Duodenal mucosa (tissue), 2 donors: ENCODE data around the gene DNAH2.

Experiments used
- H3K27ac ChIP-seq: one replicate; pipeline ENCODE4 v1.7.0; 2013; ENCODE audit warnings: low read depth, low read length
- H3K27me3 ChIP-seq, 2 donors: one replicate each; pipeline ENCODE4 v1.7.0; 2013; ENCODE audit warnings: low read length in 2 of 2, control low read depth in 1 of 2; ENCODE audit not compliant: insufficient read depth in 2 of 2, control insufficient read depth in 1 of 2
- H3K36me3 ChIP-seq, 2 donors: one replicate each; pipeline ENCODE4 v1.7.0; 2013; ENCODE audit warnings: low read length in 2 of 2, control low read depth in 1 of 2; ENCODE audit not compliant: insufficient read depth in 2 of 2, control insufficient read depth in 1 of 2
- H3K4me1 ChIP-seq, 2 donors: one replicate each; pipeline ENCODE4 v1.7.0; 2013; ENCODE audit warnings: low read length in 2 of 2, control low read depth in 1 of 2; ENCODE audit not compliant: insufficient read depth in 2 of 2, control insufficient read depth in 1 of 2
- H3K4me3 ChIP-seq, 2 donors: one replicate each; pipeline ENCODE4 v1.7.0; 2013; ENCODE audit warnings: low read length in 2 of 2, low read depth in 1 of 2
- H3K9ac ChIP-seq, 2 donors: one replicate each; pipeline ENCODE4 v1.7.0; 2013; ENCODE audit warnings: low read length in 2 of 2, low read depth in 1 of 2
- H3K9me3 ChIP-seq, 2 donors: one replicate each; pipeline ENCODE4 v1.7.0; 2013; ENCODE audit warnings: low read length in 2 of 2, control low read depth in 1 of 2; ENCODE audit not compliant: control insufficient read depth in 1 of 2

Gene DNAH2

DNA sequence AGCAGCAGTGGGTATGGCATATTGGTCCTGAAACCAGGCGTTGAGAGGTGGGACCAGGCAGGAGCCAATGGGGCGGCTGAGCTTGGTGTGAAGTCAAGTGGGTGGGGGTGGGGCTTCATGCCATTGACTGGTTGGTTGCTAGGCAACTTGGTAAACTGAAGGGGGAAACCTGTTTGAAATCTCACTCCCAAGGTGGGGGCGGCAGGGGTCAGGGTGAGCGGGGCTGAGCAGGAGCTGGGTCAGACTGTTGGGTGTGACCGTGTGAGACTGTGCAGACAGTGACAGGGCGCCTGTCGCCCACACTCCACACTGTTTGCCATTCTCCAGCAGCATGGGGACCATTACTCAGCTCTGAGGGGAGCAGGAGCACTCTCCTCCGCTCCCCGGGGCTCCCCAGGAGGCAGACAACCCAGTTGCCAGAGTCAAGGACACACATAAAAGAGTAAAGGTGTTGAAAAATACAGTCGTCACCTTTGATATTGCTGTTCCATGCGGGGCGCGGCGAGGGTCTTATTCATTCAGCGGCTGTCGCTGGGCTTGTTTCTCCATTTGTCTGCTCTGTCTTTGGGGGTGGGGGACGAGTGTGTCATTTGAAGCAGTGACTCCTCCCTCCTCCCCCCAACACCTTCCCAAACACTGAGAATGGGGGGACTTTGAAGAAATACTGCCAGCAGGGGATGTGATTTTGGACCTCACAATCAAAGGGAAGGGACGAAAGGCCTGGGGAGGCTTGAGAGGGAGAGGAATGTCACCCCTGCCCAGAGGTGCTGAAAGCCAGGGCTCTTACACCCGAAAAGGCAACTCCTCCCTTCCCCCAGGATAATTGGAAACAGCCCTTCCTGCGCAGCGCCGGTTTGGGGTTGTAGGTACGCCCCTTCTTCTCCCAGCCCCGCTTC lies 13.7 kb upstream of the DNAH2 start:
- Histone ChIP-seq H3K4me1 (peaks cover 6% of the 10 kb centered on the region in 2 donors), H3K9ac (no peak overlapping the region), H3K27me3 (peaks cover 30 to 39% of the 10 kb centered on the region in 2 donors), H3K27ac (no peak overlapping the region), H3K4me3 (no peak overlapping the region), H3K9me3 (no peaks in the 10 kb centered on the region), H3K36me3 (peaks cover 3 to 15% of the 10 kb centered on the region in 2 donors)

DNA sequence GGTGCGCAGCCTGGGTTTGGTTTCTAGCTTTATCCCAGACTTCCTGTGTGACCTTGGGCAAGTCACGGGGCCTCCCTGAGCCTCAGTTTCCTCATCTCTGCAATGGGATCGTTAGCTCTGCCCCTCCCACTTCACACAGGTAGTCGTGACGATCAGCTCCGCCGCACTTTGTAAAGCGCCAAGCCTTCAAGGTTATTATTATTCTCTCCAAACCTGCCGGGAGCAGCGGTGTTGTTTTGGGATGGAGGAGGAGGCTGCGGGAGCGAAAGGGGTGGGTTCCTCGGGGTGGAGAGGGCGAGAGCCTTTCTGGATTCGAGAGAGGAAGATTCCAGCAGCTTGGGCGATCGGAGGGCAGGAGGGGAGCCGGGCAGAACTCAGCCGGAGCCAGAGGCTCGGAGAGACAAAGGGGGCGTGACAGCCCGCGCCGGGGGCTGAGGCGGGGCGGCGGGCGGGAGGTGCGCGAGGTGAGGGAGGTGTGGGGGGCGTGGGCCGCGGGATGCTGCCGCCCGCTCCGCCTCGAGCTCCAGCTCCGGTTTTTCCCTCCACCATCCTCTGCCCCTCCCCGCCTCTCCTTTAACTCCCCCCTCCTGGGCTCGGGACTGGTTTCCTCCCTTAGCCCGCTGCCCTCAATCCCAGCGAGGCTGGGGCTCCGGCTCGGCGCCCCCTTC lies 12.8 kb upstream of the DNAH2 start, which contains the start of gene EFNB3:
EFNB3 (plus strand) TSS at position 602 of the 668 bp plus-strand sequence. CDS start 397 bp downstream, outside the sequence.
- H3K4me3 ChIP-seq: peak within 1 kb of the TSS; percentile 22 to 36
- H3K36me3 ChIP-seq: peaks cover 3 to 15% of the 10 kb centered on the region in 2 donors
- peaks cover 30 to 39% of the 10 kb centered on the region in 2 donors for H3K27me3 ChIP-seq
- no peaks in the 10 kb centered on the region for H3K9me3 ChIP-seq
- peaks cover 6% of the 10 kb centered on the region in 2 donors for H3K4me1 ChIP-seq
- no peak within 1 kb of the TSS for H3K27ac ChIP-seq
- no peak within 1 kb of the TSS for H3K9ac ChIP-seq

DNA sequence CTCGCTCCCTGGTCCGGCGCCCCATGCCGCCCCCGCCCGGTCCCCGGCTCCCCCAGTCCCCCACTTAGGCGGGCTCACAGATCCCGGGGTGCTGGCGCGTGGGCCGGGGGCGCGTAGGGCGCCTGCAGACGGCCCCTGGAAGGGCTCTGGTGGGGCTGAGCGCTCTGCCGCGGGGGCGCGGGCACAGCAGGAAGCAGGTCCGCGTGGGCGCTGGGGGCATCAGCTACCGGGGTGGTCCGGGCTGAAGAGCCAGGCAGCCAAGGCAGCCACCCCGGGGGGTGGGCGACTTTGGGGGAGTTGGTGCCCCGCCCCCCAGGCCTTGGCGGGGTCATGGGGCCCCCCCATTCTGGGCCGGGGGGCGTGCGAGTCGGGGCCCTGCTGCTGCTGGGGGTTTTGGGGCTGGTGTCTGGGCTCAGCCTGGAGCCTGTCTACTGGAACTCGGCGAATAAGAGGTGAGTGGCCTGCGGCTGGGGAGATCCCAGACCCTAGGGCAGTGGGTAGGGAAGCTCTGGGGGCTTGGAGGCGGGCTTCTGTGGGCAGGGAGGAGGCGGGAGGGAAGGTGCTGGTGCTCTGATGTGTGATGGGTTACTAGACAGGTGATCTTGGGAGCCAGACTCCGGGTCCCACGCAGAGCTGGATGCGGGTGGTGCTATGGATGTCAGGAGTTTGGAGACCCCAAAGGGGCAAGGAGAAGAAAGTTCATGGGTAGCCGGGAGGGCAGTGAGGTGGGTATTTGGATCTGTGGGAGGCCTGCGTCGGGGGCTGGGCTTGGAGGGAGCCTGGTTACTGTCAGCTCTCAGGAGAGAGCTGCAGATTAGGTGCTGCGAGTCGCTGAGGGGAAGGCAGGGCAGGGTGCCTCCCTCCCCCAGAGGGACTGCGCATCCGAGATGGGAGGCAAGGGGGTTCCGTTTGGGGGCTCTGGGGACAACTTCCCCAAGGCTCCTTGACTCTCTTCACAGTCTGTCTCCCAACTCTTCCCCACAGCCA lies 12.0 kb upstream of the DNAH2 start:
- no peak overlapping the region for H3K27ac ChIP-seq
- H3K36me3 ChIP-seq: peaks cover 3 to 15% of the 10 kb centered on the region in 2 donors
- peaks cover 6% of the 10 kb centered on the region in 2 donors for H3K4me1 ChIP-seq
- H3K9me3 ChIP-seq: no peaks in the 10 kb centered on the region
- no peak overlapping the region for H3K9ac ChIP-seq
- H3K27me3 ChIP-seq: peaks cover 30 to 43% of the 10 kb centered on the region in 2 donors
- H3K4me3 ChIP-seq: no peak overlapping the region

DNA sequence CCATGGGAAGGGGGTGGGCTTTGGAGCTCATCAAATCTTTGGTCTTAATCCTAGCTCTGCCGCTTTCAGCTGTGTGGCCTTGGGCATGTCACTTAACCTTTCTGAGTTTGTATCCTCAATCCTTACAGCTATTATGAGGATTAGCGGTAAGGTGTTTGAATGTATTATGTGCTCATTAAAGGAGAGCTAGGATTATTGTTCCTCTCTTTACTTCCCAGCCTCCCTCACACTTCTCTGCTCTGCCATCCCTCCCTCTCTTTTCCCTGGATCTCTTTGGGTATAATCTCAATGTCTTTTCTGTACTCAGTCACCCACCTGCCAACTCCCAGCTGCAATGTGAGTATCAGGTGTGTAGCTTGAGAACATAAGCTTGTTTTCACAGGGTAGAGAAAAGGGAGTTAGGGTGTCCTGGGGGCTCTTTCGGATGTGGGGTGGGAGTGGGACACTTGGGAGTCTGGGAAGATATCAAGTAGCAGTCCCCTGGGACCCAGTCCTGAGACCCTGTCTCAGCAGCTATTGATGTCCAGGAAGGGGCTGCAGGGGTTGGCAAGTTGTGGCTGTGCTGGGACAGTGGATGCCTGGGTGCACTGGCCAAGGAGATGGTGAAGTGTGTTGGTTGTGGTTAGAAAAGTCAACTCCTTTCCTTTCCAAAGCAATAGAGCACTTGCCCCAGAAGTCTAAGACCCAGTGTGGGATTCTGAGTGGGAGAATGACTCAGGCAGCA lies 10.8 kb upstream of the DNAH2 start:
- Histone ChIP-seq H3K4me3 (no peak overlapping the region), H3K27me3 (peaks cover 33 to 50% of the 10 kb centered on the region in 2 donors)

DNA sequence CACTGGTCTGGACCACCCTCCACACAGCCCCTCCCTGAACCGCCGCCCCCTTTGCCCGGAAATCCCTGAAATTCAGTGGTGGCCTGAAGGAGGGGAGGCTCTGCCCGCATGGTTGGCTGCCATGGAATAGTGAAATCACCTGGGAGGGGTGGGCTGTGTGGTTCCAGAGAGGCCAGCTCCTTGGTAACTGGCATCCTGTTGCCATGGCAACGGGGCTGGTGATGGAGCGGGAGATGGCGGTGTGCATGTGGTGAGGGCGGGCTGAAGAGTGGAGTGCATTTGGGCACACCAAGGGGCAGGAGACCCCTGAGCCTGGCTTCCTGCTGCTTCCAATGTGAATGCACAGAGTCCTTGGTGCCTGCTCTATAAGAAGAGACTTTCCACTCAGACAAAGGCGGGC lies 10.1 kb upstream of the DNAH2 start:
- Histone ChIP-seq H3K27ac (no peak overlapping the region), H3K4me1 (peaks cover 6% of the 10 kb centered on the region in 2 donors), H3K9ac (no peak overlapping the region), H3K4me3 (no peak overlapping the region), H3K9me3 (no peaks in the 10 kb centered on the region), H3K27me3 (peaks cover 39 to 56% of the 10 kb centered on the region in 2 donors), H3K36me3 (peaks cover 0 to 1% of the 10 kb centered on the region in 2 donors)

More for the DNA sequence above, 10.8 kb upstream of the DNAH2 start:
- Histone ChIP-seq H3K9me3 (no peaks in the 10 kb centered on the region), H3K27ac (no peak overlapping the region), H3K4me1 (peaks cover 6% of the 10 kb centered on the region in 2 donors), H3K36me3 (peaks cover 2 to 8% of the 10 kb centered on the region in 2 donors), H3K9ac (no peak overlapping the region)

DNA sequence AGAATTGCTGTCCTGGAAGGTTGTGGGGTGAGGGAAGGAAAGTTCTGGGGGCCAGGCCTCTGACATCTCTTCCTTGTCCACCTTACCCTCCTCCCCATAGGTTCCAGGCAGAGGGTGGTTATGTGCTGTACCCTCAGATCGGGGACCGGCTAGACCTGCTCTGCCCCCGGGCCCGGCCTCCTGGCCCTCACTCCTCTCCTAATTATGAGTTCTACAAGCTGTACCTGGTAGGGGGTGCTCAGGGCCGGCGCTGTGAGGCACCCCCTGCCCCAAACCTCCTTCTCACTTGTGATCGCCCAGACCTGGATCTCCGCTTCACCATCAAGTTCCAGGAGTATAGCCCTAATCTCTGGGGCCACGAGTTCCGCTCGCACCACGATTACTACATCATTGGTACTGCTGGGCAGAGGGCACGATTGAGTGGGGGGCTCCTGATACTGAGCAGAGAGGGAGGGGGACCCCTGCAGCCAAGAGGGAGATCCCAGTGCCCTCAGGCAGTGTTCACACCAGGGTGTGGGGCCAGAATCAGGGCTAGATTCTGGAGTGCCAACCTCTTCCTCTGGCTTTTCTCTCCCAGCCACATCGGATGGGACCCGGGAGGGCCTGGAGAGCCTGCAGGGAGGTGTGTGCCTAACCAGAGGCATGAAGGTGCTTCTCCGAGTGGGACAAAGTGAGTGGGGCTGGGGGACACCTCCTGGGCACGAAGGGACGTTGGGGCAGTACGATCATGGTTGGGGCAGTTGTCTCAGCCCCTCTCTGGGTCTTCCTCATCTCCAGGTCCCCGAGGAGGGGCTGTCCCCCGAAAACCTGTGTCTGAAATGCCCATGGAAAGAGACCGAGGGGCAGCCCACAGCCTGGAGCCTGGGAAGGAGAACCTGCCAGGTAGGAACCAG lies 9.4 kb upstream of the DNAH2 start:
- Histone ChIP-seq H3K9me3 (no peaks in the 10 kb centered on the region), H3K9ac (no peak overlapping the region), H3K27ac (no peak overlapping the region), H3K27me3 (peaks cover 43 to 58% of the 10 kb centered on the region in 2 donors), H3K4me3 (no peak overlapping the region), H3K4me1 (peaks cover 6% of the 10 kb centered on the region in 2 donors), H3K36me3 (no peaks in the 10 kb centered on the region)

DNA sequence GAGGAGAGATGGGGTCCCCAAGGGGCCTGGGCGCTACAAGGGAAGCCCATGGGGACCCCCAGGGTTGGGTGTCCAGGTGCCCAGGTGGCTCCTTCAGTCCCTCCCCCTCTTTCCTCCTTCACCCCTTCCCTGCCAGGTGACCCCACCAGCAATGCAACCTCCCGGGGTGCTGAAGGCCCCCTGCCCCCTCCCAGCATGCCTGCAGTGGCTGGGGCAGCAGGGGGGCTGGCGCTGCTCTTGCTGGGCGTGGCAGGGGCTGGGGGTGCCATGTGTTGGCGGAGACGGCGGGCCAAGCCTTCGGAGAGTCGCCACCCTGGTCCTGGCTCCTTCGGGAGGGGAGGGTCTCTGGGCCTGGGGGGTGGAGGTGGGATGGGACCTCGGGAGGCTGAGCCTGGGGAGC lies 8.5 kb upstream of the DNAH2 start:
- Histone ChIP-seq H3K4me3 (no peak overlapping the region), H3K9me3 (no peaks in the 10 kb centered on the region), H3K9ac (no peak overlapping the region), H3K27me3 (peaks cover 49 to 61% of the 10 kb centered on the region in 2 donors), H3K36me3 (no peaks in the 10 kb centered on the region), H3K4me1 (peaks cover 6% of the 10 kb centered on the region in 2 donors), H3K27ac (no peak overlapping the region)

DNA sequence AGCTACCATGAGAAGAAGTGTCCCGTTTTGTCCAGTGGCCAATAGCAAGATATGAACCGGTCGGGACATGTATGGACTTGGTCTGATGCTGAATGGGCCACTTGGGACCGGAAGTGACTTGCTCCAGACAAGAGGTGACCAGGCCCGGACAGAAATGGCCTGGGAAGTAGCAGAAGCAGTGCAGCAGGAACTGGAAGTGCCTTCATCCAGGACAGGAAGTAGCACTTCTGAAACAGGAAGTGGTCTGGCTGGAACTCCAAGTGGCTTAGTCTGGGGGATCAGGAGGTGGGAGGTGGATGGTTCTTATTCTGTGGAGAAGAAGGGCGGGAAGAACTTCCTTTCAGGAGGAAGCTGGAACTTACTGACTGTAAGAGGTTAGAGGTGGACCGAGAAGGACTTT lies 7.2 kb upstream of the DNAH2 start:
- Histone ChIP-seq H3K36me3 (no peaks in the 10 kb centered on the region), H3K4me1 (no peaks in the 10 kb centered on the region)

More for the DNA sequence above, 7.2 kb upstream of the DNAH2 start:
- no peak overlapping the region for H3K27ac ChIP-seq
- H3K9me3 ChIP-seq: no peaks in the 10 kb centered on the region
- no peak overlapping the region for H3K4me3 ChIP-seq
- H3K27me3 ChIP-seq: peaks cover 47 to 53% of the 10 kb centered on the region in 2 donors
- no peak overlapping the region for H3K9ac ChIP-seq
